SU-DHL-6 (cell line): ENCODE results near the gene TRIM34.

ENCODE experiments used
- H2AFZ ChIP-seq: fragments of 200-600 bp; sonication (generic); 2 replicates; pipeline ENCODE4 v1.6.1; 2014; ENCODE audit warnings: low read depth, mild to moderate bottlenecking, moderate library complexity, mixed read lengths, antibody characterized with exemption, low read length; ENCODE audit not compliant: severe bottlenecking
- H3F3A ChIP-seq: fragments of 200-600 bp; shearing (Covaris generic); 2 replicates; pipeline ENCODE4 v1.6.0; 2016; ENCODE audit warnings: antibody characterized with exemption, mild to moderate bottlenecking; ENCODE audit not compliant: insufficient read depth
- H3K27ac ChIP-seq: fragments of 200-600 bp; sonication (generic); 2 replicates; pipeline ENCODE4 v1.5.1; 2016; ENCODE audit warnings: low read depth, mild to moderate bottlenecking, low read length, moderate library complexity, mixed read lengths
- H3K27me3 ChIP-seq: fragments of 200-600 bp; sonication (generic), shearing (Covaris generic); 2 replicates; pipeline ENCODE4 v1.6.0; 2014; ENCODE audit warnings: mild to moderate bottlenecking, low read length
- H3K36me3 ChIP-seq: fragments of 200-600 bp; sonication (generic); 2 replicates; pipeline ENCODE4 v1.6.1; 2014; ENCODE audit warnings: mild to moderate bottlenecking, low read length, mixed read lengths
- H3K4me2 ChIP-seq: fragments of 300-600, 200-600 bp; shearing (Covaris generic), sonication (generic); 2 replicates; pipeline ENCODE4 v1.6.0; 2014; ENCODE audit warnings: low read length, low read depth, mild to moderate bottlenecking; ENCODE audit not compliant: poor library complexity, severe bottlenecking
- H3K4me3 ChIP-seq: fragments of 200-600 bp; sonication (generic); 2 replicates; pipeline ENCODE4 v1.5.1; 2014; ENCODE audit warnings: antibody characterized with exemption, low read length, mild to moderate bottlenecking, mixed read lengths; ENCODE audit not compliant: insufficient read depth, poor library complexity, severe bottlenecking
- H3K79me2 ChIP-seq: fragments of 200-600 bp; sonication (generic); 2 replicates; pipeline ENCODE4 v1.6.1; 2014; ENCODE audit warnings: mild to moderate bottlenecking, low read length, moderate library complexity; ENCODE audit not compliant: insufficient read depth
- H3K9ac ChIP-seq: fragments of 200-600 bp; sonication (generic); 2 replicates; pipeline ENCODE4 v1.7.0; 2014; ENCODE audit warnings: mild to moderate bottlenecking, low read length
- H3K9me2 ChIP-seq: fragments of 200-600 bp; sonication (generic); replicated peaks from 2 replicates; pipeline ENCODE4 v1.6.1; 2014; ENCODE audit warnings: low read length; ENCODE audit not compliant: insufficient read depth
- H3K9me3 ChIP-seq: fragments of 200-600 bp; sonication (generic); 2 replicates; pipeline ENCODE4 v1.6.1; 2014; ENCODE audit warnings: low read length, mixed read lengths; ENCODE audit not compliant: insufficient read depth
- H4K20me1 ChIP-seq: fragments of 200-600 bp; sonication (generic); 2 replicates; pipeline ENCODE4 v1.6.1; 2014; ENCODE audit warnings: low read depth, mild to moderate bottlenecking, antibody characterized with exemption, low read length, moderate library complexity, mixed read lengths
- EZH2phosphoT487 ChIP-seq: fragments of 200-600 bp; sonication (generic), shearing (Covaris generic); conservative IDR thresholded peaks from 2 replicates; pipeline ENCODE4 v1.6.1; 2018; ENCODE audit warnings: mild to moderate bottlenecking, antibody characterized with exemption, low read length, moderate library complexity, mixed read lengths
- TF ChIP-seq, protein P1 (sequence below): fragments of 200-600 bp; sonication (generic); IDR thresholded peaks from one replicate; pipeline ENCODE4 v1.5.1; 2017; ENCODE audit warnings: antibody characterized with exemption, mild to moderate bottlenecking, low read length, moderate library complexity; ENCODE audit not compliant: insufficient read depth, poor library complexity, severe bottlenecking

TRIM34 gene, protein sequence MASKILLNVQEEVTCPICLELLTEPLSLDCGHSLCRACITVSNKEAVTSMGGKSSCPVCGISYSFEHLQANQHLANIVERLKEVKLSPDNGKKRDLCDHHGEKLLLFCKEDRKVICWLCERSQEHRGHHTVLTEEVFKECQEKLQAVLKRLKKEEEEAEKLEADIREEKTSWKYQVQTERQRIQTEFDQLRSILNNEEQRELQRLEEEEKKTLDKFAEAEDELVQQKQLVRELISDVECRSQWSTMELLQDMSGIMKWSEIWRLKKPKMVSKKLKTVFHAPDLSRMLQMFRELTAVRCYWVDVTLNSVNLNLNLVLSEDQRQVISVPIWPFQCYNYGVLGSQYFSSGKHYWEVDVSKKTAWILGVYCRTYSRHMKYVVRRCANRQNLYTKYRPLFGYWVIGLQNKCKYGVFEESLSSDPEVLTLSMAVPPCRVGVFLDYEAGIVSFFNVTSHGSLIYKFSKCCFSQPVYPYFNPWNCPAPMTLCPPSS

GRCh38 chr11:5624489-5625279 lies at the start of gene TRIM34:
TSS of gene TRIM34 (plus strand) at chr11:5625001. CDS start at chr11:5632332, 7,331 bp downstream.
- H4K20me1 ChIP-seq, result no peaks in the 10 kb centered on the region
- no peaks in the 10 kb centered on the region for H3K79me2 ChIP-seq
- H3K36me3 ChIP-seq, result no peaks in the 10 kb centered on the region
- no peaks in the 10 kb centered on the region for H3F3A ChIP-seq
- H3K4me3 ChIP-seq, result peak within 1 kb of the TSS; percentile 60
- no peaks in the 10 kb centered on the region for H3K9me2 ChIP-seq
- H3K9me3 ChIP-seq, result no peaks in the 10 kb centered on the region
- peak within 1 kb of the TSS; percentile 57 for H3K9ac ChIP-seq
- peak within 1 kb of the TSS; percentile 31 for H3K27ac ChIP-seq
- H2AFZ ChIP-seq, result peak within 1 kb of the TSS; percentile 88
- H3K4me2 ChIP-seq, result peak within 1 kb of the TSS; percentile 83
- no peak for TF ChIP-seq EZH2phosphoT487
- TF ChIP-seq, protein P1, sequence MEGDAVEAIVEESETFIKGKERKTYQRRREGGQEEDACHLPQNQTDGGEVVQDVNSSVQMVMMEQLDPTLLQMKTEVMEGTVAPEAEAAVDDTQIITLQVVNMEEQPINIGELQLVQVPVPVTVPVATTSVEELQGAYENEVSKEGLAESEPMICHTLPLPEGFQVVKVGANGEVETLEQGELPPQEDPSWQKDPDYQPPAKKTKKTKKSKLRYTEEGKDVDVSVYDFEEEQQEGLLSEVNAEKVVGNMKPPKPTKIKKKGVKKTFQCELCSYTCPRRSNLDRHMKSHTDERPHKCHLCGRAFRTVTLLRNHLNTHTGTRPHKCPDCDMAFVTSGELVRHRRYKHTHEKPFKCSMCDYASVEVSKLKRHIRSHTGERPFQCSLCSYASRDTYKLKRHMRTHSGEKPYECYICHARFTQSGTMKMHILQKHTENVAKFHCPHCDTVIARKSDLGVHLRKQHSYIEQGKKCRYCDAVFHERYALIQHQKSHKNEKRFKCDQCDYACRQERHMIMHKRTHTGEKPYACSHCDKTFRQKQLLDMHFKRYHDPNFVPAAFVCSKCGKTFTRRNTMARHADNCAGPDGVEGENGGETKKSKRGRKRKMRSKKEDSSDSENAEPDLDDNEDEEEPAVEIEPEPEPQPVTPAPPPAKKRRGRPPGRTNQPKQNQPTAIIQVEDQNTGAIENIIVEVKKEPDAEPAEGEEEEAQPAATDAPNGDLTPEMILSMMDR, result no peak
- H3K27me3 ChIP-seq, result no peaks in the 10 kb centered on the region

- H3K4me2 ChIP-seq, result no peak overlapping the region
- no peak overlapping the region for H2AFZ ChIP-seq
- H3K4me3 ChIP-seq, result no peak overlapping the region
- no peaks in the 10 kb centered on the region for H3K36me3 ChIP-seq
- H3K9me2 ChIP-seq, result no peaks in the 10 kb centered on the region
- no peaks in the 10 kb centered on the region for H4K20me1 ChIP-seq
- no peaks in the 10 kb centered on the region for H3K27me3 ChIP-seq
- H3K9me3 ChIP-seq, result no peaks in the 10 kb centered on the region
- no peak overlapping the region for H3K9ac ChIP-seq
- no peaks in the 10 kb centered on the region for H3K79me2 ChIP-seq
- no peak for TF ChIP-seq EZH2phosphoT487
- TF ChIP-seq, protein P1, result no peak
- H3K27ac ChIP-seq, result no peak overlapping the region
- no peaks in the 10 kb centered on the region for H3F3A ChIP-seq
Observed at GRCh38 chr11:5575152-5575551, 49.6 kb upstream of the TRIM34 start.

- no peak overlapping the region for H3K4me3 ChIP-seq
- H3F3A ChIP-seq, result no peaks in the 10 kb centered on the region
- no peak overlapping the region for H3K9ac ChIP-seq
- no peak overlapping the region for H2AFZ ChIP-seq
- no peaks in the 10 kb centered on the region for H3K27me3 ChIP-seq
- H3K79me2 ChIP-seq, result no peaks in the 10 kb centered on the region
- TF ChIP-seq, protein P1, result no peak
- TF ChIP-seq EZH2phosphoT487, result no peak
- H3K27ac ChIP-seq, result no peak overlapping the region
- no peaks in the 10 kb centered on the region for H3K9me3 ChIP-seq
- H3K4me2 ChIP-seq, result no peak overlapping the region
- no peaks in the 10 kb centered on the region for H3K36me3 ChIP-seq
- no peaks in the 10 kb centered on the region for H4K20me1 ChIP-seq
- no peaks in the 10 kb centered on the region for H3K9me2 ChIP-seq
Observed at GRCh38 chr11:5577101-5577500, 47.7 kb upstream of the TRIM34 start.
